GM18870 (cell line): Measurements from ENCODE around the gene PRLHR.

ENCODE experiments used
- ATAC-seq: cut with Tn5 transposase; IDR thresholded peaks from one replicate; pipeline ENCODE4 v1.9.1; 2021; ENCODE audit warnings: moderate library complexity; ENCODE audit not compliant: unreplicated experiment

The PRLHR gene

GRCh38 chr10:118564114-118564513 is 31.3 kb downstream of the PRLHR start:
- ATAC-seq, result no peak

GRCh38 chr10:118563373-118563890 is 32.0 kb downstream of the PRLHR start:
- no peak for ATAC-seq

- ATAC-seq, result no peak
These were observed 32.6 kb downstream of the PRLHR start for GRCh38 chr10:118562851-118563250.

- no peak for ATAC-seq
These were observed 37.5 kb downstream of the PRLHR start for GRCh38 chr10:118557946-118558345.

GRCh38 chr10:118551535-118552100 is 43.8 kb downstream of the PRLHR start:
- no peak for ATAC-seq

- no peak for ATAC-seq
These were observed 48.2 kb downstream of the PRLHR start for GRCh38 chr10:118547282-118547681.

- no peak for ATAC-seq
These were observed 49.0 kb downstream of the PRLHR start for GRCh38 chr10:118546479-118546878.

- ATAC-seq, result no peak
These were observed 50.1 kb downstream of the PRLHR start for GRCh38 chr10:118545381-118545780.

GRCh38 chr10:118544401-118544948 is 51.0 kb downstream of the PRLHR start:
- ATAC-seq, result no peak

- ATAC-seq, result no peak
These were observed 51.6 kb downstream of the PRLHR start for GRCh38 chr10:118543714-118544400.

GRCh38 chr10:118542745-118543144 is 52.7 kb downstream of the PRLHR start:
- ATAC-seq, result no peak

- no peak for ATAC-seq
These were observed 53.2 kb downstream of the PRLHR start for GRCh38 chr10:118542205-118542604.

- no peak for ATAC-seq
These were observed 53.7 kb downstream of the PRLHR start for GRCh38 chr10:118541718-118542117.
